Kidney (tissue), 14 donors: ENCODE results near the gene DIAPH3. TPM values are rescaled to one million over a fixed set of nuclear protein-coding genes. Genes with fewer than 3 reads are reported as not detected.

ENCODE experiments used
- DNase-seq, 5 donors: peaks; one replicate each; pipeline ENCODE4 v3.0.0-alpha.2; 2013 to 2020
- FAIRE-seq: peaks from 2 replicates; lab custom pipeline; 2012; peaks lifted over from hg19 to GRCh38; lab: Jason Lieb, UNC
- H3K27ac ChIP-seq, 2 donors: one replicate each; pipeline ENCODE4 v1.7.0; 2013; ENCODE audit warnings: low read depth in 2 of 2, low read length in 2 of 2, inconsistent platforms in 1 of 2
- H3K27me3 ChIP-seq: one replicate; pipeline ENCODE4 v1.7.1; 2013; ENCODE audit warnings: low read length, inconsistent platforms; ENCODE audit not compliant: control insufficient read depth, insufficient read depth
- H3K36me3 ChIP-seq, 3 donors: one replicate each; pipeline versions ENCODE4 v1.7.0 to v1.7.1; 2013; ENCODE audit warnings: low read length in 3 of 3, control low read depth in 1 of 3, inconsistent platforms in 1 of 3; ENCODE audit not compliant: insufficient read depth in 3 of 3, control insufficient read depth in 2 of 3
- H3K4me1 ChIP-seq, 3 donors: one replicate each; pipeline versions ENCODE4 v1.7.0 to v1.7.1; 2013; ENCODE audit warnings: low read length in 3 of 3, inconsistent platforms in 1 of 3, low read depth in 1 of 3; ENCODE audit not compliant: control insufficient read depth in 2 of 3, insufficient read depth in 2 of 3
- H3K4me3 ChIP-seq, 3 donors: one replicate each; pipeline versions ENCODE4 v1.7.0 to v1.8.1; 2013; ENCODE audit warnings: low read length in 3 of 3, control low read depth in 1 of 3, inconsistent platforms in 1 of 3
- H3K9ac ChIP-seq, 3 donors: one replicate each; pipeline versions ENCODE4 v1.7.0 to v1.7.1; 2013; ENCODE audit warnings: low read length in 3 of 3, control low read depth in 1 of 3, inconsistent platforms in 1 of 3
- H3K9me3 ChIP-seq, 3 donors: one replicate each; pipeline versions ENCODE4 v1.7.0 to v1.7.1; 2013; ENCODE audit warnings: low read length in 3 of 3, control low read depth in 1 of 3, inconsistent platforms in 1 of 3; ENCODE audit not compliant: control insufficient read depth in 2 of 3, insufficient read depth in 1 of 3
- CTCF ChIP-seq: IDR thresholded peaks from 3 replicates; pipeline ENCODE4 v1.5.1; 2012; ENCODE audit warnings: mild to moderate bottlenecking, moderate library complexity, borderline replicate concordance; ENCODE audit not compliant: insufficient read depth; ENCODE audit errors: extremely low read depth
- intact Hi-C: fragments of 100-400 bp; cut with DNase I; formaldehyde crosslinking; loops from one replicate; pipeline ENCODE4 v1.11.1; 2022
- polyA plus RNA-seq: library from polyadenylated mRNA; stranded (reverse); fragments of 350-450 nt; fragmentation: Illumina TruSeq; extraction: RNeasy Lipid Tissue Mini Kit (QIAGEN cat#74804); gene quantifications from one replicate; pipeline ENCODE4 v1.2.3, GENCODE V29; 2014; ENCODE audit warnings: low read depth, low replicate concordance; ENCODE audit not compliant: insufficient read depth
- total RNA-seq: library from RNA; stranded (reverse); fragmentation: NEBNext Ultra II Directional; extraction: Animal tissue kit (Norgen Biotek cat#: 25700); gene quantifications from one replicate; pipeline ENCODE4 v1.2.1, GENCODE V29; 2021
- donor health status: control.
- donor health status: control.
- donor health status: control.
- donor health status: control.
- donor health status: control.
- donor health status: DM: yes; HTN: yes; CAD: no.
- donor health status: Normal renal cell carcinoma (clear cell type).

The DIAPH3 gene
- total and polyA plus RNA-seq, 2 donors from 2014 or later, result 2.0 to 2.7 TPM

- Histone ChIP-seq H3K4me1 (no peaks in the 10 kb centered on the region), H3K4me3 (no peak overlapping the region), H3K9me3 (no peaks in the 10 kb centered on the region), H3K9ac (no peak overlapping the region), H3K27ac (no peak overlapping the region), H3K36me3 (no peaks in the 10 kb centered on the region), H3K27me3 (no peaks in the 10 kb centered on the region)
- intact Hi-C loops, result no loop called here
- DNase-seq, result peak in 2 of 5 donors; percentile 22 to 77
- no peak for FAIRE-seq
- no peak for TF ChIP-seq CTCF
Observed at GRCh38 chr13:59671881-59672280, 491.8 kb downstream of the DIAPH3 start.

- no peak for TF ChIP-seq CTCF
- Histone ChIP-seq H3K27me3 (no peaks in the 10 kb centered on the region), H3K4me3 (no peak overlapping the region), H3K4me1 (peaks cover 0 to 7% (median 4%) of the 10 kb centered on the region in 3 donors), H3K9ac (no peak overlapping the region), H3K9me3 (no peaks in the 10 kb centered on the region), H3K27ac (no peak overlapping the region), H3K36me3 (no peaks in the 10 kb centered on the region)
- intact Hi-C loops, result no loop called here
- FAIRE-seq (peak; percentile 54), DNase-seq (no peak)
Observed at GRCh38 chr13:59666504-59666903, 497.2 kb downstream of the DIAPH3 start.

- Histone ChIP-seq H3K9me3 (no peaks in the 10 kb centered on the region), H3K9ac (no peak overlapping the region), H3K27ac (no peak overlapping the region), H3K4me1 (peaks cover 0 to 7% (median 4%) of the 10 kb centered on the region in 3 donors), H3K36me3 (no peaks in the 10 kb centered on the region), H3K27me3 (no peaks in the 10 kb centered on the region), H3K4me3 (no peak overlapping the region)
- intact Hi-C loops, result no loop called here
- no peak for TF ChIP-seq CTCF
- no peak for FAIRE-seq
- no peak for DNase-seq
Observed at GRCh38 chr13:59665732-59666131, 498.0 kb downstream of the DIAPH3 start.

GRCh38 chr13:59665184-59665583 lies 498.5 kb downstream of the DIAPH3 start:
- H3K4me1 ChIP-seq, result peaks cover 0 to 7% (median 4%) of the 10 kb centered on the region in 3 donors
- H3K27me3 ChIP-seq, result no peaks in the 10 kb centered on the region
- DNase-seq, result peak in 2 of 5 donors; percentile 50 to 60
- no peak for TF ChIP-seq CTCF
- peak; percentile 70 for FAIRE-seq
- peak overlapping the region in 1 of 2 donors; percentile 61 for H3K27ac ChIP-seq
- no peak overlapping the region for H3K9ac ChIP-seq
- peak overlapping the region in 2 of 3 donors; percentile 20 to 42 for H3K4me3 ChIP-seq
- H3K36me3 ChIP-seq, result no peaks in the 10 kb centered on the region
- H3K9me3 ChIP-seq, result no peaks in the 10 kb centered on the region
- intact Hi-C loops, result no loop called here
